Measurements from ENCODE around the gene TREX2.

DNA sequence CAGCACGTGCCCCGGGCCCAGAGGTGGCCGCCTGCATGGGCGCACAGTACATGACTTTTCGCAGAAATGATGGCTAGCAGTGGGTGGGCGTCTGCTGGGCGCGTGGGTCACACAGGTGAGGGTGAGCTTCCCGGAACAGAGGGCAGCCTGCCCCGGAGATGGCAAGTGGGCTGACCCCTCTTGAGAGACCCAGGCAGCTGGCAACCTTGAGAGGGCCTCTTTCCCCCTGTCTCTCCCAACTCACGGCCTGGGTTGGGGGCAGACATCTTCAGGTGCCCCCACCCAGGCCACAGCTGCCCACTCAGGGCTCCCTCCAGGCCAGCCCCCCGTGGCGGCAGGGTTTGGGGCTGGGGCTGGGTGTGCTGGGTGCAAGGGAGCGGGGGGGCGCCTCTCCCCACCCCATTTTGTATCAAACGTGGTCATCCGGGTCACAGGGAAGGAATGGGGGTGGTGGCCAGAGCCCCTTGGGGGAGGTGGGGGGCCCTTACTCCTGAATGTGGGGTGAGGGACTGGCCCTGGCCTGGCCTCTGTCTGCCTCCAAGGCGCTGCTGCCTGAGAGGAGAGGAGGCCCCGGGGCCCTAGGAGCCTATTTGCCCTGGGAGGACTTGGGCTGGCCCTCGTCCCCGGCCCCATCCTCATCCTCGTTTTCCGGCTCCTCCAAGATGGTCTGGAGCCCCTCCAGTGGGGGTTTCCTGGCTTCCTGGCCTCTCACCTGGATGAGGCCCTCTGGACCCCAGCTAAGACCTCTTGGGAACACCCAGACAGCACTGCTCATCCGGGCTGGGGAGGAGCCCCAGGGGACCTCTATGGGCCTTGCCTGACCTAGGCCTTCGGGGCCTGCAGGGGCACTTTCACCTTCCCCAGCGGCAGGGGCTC is 49.3 kb downstream of the TREX2 start:
- TF ChIP-seq, protein P1, sequence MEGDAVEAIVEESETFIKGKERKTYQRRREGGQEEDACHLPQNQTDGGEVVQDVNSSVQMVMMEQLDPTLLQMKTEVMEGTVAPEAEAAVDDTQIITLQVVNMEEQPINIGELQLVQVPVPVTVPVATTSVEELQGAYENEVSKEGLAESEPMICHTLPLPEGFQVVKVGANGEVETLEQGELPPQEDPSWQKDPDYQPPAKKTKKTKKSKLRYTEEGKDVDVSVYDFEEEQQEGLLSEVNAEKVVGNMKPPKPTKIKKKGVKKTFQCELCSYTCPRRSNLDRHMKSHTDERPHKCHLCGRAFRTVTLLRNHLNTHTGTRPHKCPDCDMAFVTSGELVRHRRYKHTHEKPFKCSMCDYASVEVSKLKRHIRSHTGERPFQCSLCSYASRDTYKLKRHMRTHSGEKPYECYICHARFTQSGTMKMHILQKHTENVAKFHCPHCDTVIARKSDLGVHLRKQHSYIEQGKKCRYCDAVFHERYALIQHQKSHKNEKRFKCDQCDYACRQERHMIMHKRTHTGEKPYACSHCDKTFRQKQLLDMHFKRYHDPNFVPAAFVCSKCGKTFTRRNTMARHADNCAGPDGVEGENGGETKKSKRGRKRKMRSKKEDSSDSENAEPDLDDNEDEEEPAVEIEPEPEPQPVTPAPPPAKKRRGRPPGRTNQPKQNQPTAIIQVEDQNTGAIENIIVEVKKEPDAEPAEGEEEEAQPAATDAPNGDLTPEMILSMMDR (IDR thresholded peaks at IDR 0.05) = no peak
- no peak for TF ChIP-seq POLR2A (IDR thresholded peaks at IDR 0.05)
